HG03354 (cell line): Measurements from ENCODE around the gene ITSN2.

ENCODE experiments used
- ATAC-seq: cut with Tn5 transposase; IDR thresholded peaks from one replicate; pipeline ENCODE4 v1.9.1; 2021; ENCODE audit warnings: mild to moderate bottlenecking; ENCODE audit not compliant: unreplicated experiment, poor library complexity, severe bottlenecking

The ITSN2 gene

GRCh38 chr2:24276349-24276899 is 83.9 kb downstream of the ITSN2 start:
- no peak for ATAC-seq

- no peak for ATAC-seq
These were observed 85.5 kb downstream of the ITSN2 start for GRCh38 chr2:24274809-24275208.

- no peak for ATAC-seq
These were observed 86.7 kb downstream of the ITSN2 start for GRCh38 chr2:24273598-24273997.

- ATAC-seq, result no peak
These were observed 87.4 kb downstream of the ITSN2 start for GRCh38 chr2:24272907-24273306.

- no peak for ATAC-seq
These were observed 88.1 kb downstream of the ITSN2 start for GRCh38 chr2:24272161-24272802.

GRCh38 chr2:24269265-24269664 is 91.1 kb downstream of the ITSN2 start:
- no peak for ATAC-seq

GRCh38 chr2:24265212-24265611 is 95.1 kb downstream of the ITSN2 start:
- ATAC-seq, result no peak

- ATAC-seq, result no peak
These were observed 97.8 kb downstream of the ITSN2 start for GRCh38 chr2:24262421-24262970.

- no peak for ATAC-seq
These were observed 98.9 kb downstream of the ITSN2 start for GRCh38 chr2:24261441-24261840.

- ATAC-seq, result no peak
These were observed 101.0 kb downstream of the ITSN2 start for GRCh38 chr2:24259316-24259715.

- ATAC-seq, result no peak
These were observed 101.6 kb downstream of the ITSN2 start for GRCh38 chr2:24258718-24259117.

- no peak for ATAC-seq
These were observed 106.9 kb downstream of the ITSN2 start for GRCh38 chr2:24253303-24253919.

GRCh38 chr2:24247592-24247991 is 112.7 kb downstream of the ITSN2 start:
- no peak for ATAC-seq

GRCh38 chr2:24247164-24247563 is 113.2 kb downstream of the ITSN2 start:
- no peak for ATAC-seq

GRCh38 chr2:24245986-24246776 is 114.2 kb downstream of the ITSN2 start:
- no peak for ATAC-seq

- no peak for ATAC-seq
These were observed 118.8 kb downstream of the ITSN2 start for GRCh38 chr2:24241528-24241927.

- no peak for ATAC-seq
These were observed 120.8 kb downstream of the ITSN2 start for GRCh38 chr2:24239553-24239952.

GRCh38 chr2:24238158-24238557 is 122.2 kb downstream of the ITSN2 start:
- ATAC-seq, result no peak

- no peak for ATAC-seq
These were observed 123.0 kb downstream of the ITSN2 start for GRCh38 chr2:24237313-24237712.

GRCh38 chr2:24233321-24233720 is 127.0 kb downstream of the ITSN2 start:
- no peak for ATAC-seq
